ENCODE results near the gene TMEM255B. TPM values are rescaled to one million over a fixed set of nuclear protein-coding genes. Genes with fewer than 3 reads are reported as not detected.

TMEM255B gene
- total RNA-seq, 1 donor from 2014 or later: 10.7 TPM

DNA sequence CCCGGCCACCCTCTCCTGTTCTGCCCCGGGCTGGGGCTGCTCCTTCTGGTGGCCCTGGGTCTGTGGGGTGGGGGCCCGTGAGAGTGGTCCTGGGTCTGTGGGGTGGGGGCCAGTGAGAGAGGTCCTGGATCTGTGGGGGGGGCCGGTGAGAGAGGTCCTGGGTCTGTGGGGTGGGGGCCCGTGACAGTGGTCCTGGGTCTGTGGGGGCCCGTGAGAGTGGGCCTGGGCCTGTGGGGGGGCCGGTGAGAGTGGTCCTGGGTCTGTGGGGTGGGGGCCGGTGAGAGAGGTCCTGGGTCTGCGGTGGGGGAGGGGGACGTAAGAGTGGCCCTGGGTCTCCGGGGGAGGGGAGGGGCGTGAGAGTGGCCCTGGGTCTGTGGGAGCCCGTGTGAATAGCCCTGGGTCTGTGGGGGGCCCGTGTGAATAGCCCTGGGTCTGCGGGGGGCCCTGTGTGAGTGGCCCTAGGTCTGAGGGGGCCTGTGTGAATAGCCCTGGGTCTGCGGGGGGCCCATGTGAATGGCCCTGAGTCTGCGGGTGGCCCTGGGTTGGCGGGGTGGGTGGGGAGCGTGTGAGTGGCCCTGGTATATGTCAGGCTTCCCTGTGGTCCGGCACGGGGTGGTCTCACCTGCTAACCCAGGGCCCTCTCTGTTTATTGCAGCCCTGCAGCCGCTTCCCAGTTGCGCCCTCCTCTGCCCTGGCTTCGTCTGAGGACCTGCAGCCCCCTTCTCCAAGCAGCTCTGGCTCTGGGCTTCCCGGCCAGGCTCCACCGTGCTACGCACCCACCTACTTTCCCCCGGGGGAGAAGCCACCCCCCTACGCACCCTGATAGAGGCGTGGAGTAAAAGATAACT is 52.3 kb downstream of the TMEM255B start:
- intact Hi-C loops (cut with DNase I): no loop called here
- no peak for DNase-seq (ENCODE audit: low spot score)

- intact Hi-C loops (cut with DNase I): no loop called here
- DNase-seq (ENCODE audit: low spot score): no peak
These were observed 53.4 kb downstream of the TMEM255B start for GRCh38 chr13:113812178-113813040.

- intact Hi-C loops (cut with DNase I): no loop called here
- DNase-seq (ENCODE audit: low spot score): no peak
These were observed 54.2 kb downstream of the TMEM255B start for GRCh38 chr13:113813070-113813748.

- intact Hi-C loops (cut with DNase I): no loop called here
These were observed 54.9 kb downstream of the TMEM255B start for GRCh38 chr13:113813749-113814434.

GRCh38 chr13:113814435-113814821 is 55.4 kb downstream of the TMEM255B start:
- intact Hi-C loops (cut with DNase I): no loop called here
- no peak for DNase-seq (ENCODE audit: low spot score)

More at GRCh38 chr13:113813749-113814434, 54.9 kb downstream of the TMEM255B start:
- DNase-seq (ENCODE audit: low spot score): no peak

GRCh38 chr13:113815151-113816058 is 56.4 kb downstream of the TMEM255B start:
- intact Hi-C loops (cut with DNase I): loop anchor here (2.0 to 5.0 kb wide), 2 partner anchors 89 to 132 kb away; no protein-coding TSS in a partner anchor
- no peak for DNase-seq (ENCODE audit: low spot score)

DNA sequence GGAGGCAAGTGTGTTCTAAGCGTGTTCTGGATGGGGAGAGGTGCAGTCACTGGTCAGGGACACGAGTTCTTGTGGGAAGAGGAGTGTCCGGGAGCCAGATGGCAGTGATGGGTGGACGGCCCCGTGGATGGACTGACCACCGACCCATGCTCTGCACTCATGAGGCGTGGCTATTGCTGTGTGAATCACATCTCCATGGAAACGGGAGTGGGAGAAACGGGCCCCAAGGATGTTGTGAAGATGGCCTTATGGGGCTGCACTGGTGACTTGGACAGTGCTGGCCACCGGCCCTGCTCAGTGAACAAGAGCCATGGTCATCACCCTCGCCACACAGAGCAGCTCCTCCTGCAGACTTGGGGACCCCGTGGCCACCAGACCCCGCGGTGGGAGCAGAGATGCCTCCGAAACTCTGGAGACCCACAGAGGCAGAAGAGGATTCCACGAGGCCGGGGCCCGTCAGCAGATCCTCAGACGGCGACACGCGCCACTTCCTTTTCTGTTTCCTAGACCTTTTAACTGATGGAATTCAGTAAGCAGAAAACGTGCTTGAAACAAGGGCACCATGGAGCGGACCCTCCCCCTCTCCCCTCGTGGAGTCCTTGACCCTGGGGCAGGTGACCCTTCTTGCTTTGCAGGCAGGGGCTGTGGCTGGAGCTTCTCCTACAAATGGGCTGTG is 57.4 kb downstream of the TMEM255B start:
- intact Hi-C loops (cut with DNase I): loop anchor here (2.0 to 5.0 kb wide), 2 partner anchors 88 to 131 kb away; no protein-coding TSS in a partner anchor
- no peak for DNase-seq (ENCODE audit: low spot score)

DNA sequence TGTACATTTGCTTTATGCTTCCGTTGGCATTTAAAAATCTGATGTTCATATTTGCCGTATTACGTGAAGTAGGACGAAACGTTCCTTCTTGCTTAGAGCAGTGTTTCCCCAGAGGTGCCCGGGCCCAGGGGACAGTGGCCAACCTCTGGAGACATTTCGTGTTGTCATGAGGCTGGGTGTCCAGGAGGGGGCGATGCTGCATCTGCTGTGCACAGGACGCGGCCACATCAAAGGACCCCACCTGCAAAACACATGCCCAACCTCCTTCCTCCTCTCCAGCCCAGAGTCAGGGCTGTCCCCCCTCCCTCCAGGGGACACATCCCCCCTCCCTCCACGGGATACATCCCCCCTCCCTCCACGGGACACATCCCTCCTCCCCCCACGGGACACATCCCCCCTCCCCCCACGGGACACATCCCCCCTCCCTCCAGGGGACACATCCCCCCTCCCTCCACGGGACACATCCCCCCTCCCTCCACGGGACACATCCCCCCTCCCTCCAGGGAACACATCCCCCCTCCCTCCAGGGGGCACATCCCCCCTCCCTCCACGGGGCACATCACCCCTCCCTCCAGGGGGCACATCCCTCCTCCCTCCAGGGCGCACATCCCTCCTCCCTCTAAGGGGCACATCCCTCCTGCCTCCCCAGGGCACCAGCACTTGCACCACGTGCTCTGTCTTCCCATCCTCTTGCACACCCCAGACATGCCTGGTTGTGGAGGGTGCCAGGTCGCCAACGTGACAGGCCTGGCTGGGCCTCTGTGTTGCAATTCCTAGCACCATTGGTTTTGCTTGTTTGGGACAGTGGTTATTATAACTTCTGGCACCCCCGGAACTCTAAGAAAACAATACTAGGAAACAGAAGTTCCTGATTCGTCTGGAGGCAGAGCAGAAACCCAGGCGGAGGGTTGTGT is 58.2 kb downstream of the TMEM255B start:
- DNase-seq (ENCODE audit: low spot score): peak; percentile 89
- intact Hi-C loops (cut with DNase I): loop anchor here (2.0 to 5.0 kb wide), 2 partner anchors 88 to 130 kb away; no protein-coding TSS in a partner anchor

- no peak for DNase-seq (ENCODE audit: low spot score)
- intact Hi-C loops (cut with DNase I): loop anchor here (2.0 to 5.0 kb wide), 2 partner anchors 87 to 129 kb away; no protein-coding TSS in a partner anchor
These were observed 59.0 kb downstream of the TMEM255B start for GRCh38 chr13:113817860-113818691.

- intact Hi-C loops (cut with DNase I): loop anchor here (5.0 kb wide), 1 partner anchor 129 kb away; no protein-coding TSS in a partner anchor
- DNase-seq (ENCODE audit: low spot score): no peak
These were observed 59.8 kb downstream of the TMEM255B start for GRCh38 chr13:113818700-113819295.

GRCh38 chr13:113819341-113819730 is 60.3 kb downstream of the TMEM255B start:
- intact Hi-C loops (cut with DNase I): loop anchor here (5.0 kb wide), 1 partner anchor 128 kb away; no protein-coding TSS in a partner anchor
- DNase-seq (ENCODE audit: low spot score): no peak

GRCh38 chr13:113819731-113820715 is 61.0 kb downstream of the TMEM255B start:
- intact Hi-C loops (cut with DNase I): loop anchor here (5.0 kb wide), 1 partner anchor 127 kb away; no protein-coding TSS in a partner anchor
- DNase-seq (ENCODE audit: low spot score): no peak

DNA sequence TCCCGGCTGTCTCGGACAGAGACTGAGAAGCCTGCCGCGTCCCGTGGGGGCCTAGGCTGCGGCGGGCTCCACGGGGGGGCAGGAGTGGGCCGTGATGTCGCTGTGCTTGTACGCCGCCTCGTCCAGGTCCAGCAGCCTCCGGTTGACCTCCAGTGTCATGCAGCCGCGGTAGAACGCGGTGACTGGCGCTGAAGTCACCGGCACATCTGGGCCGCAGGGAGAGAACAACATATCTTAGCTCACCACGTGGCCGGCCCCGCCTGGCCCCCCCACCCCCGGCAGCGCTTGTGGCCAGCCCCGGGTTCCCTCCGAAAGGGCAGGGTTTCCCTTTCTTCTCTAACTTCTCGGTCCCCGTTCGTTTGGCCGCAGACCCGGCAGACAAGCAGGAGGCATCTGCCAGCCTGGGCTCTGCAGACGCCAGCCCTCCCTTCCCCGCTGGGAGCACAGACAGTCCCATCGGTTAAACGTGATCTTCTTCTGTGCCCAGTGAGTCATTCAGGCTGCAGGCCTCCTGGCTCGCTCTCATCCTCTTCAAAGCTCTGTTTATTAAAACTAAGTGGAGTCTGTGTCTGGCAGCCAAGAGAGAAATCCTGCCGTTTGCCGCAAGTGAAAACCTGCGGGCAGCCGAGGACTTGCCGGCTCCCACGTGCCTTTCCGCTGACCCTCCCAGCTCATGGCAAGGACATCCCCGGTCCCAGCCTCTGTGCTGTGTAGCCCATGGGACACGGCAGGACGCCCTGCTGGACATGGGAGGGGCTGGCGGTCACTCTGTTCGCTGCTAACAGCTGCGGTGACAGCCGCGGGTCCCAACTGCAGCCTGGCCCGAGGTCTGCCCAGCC is 62.0 kb downstream of the TMEM255B start:
- DNase-seq (ENCODE audit: low spot score): peak; percentile 87
- intact Hi-C loops (cut with DNase I): loop anchor here (1.0 kb wide), 2 partner anchors 16 to 41 kb away; no protein-coding TSS in a partner anchor

All from cardiac septum (tissue), 1 donor.